Sigmoid colon (tissue), 7 donors: ENCODE data around the gene RHOT1. TPM values are rescaled to one million over a fixed set of nuclear protein-coding genes. Genes with fewer than 3 reads are reported as not detected.
"Not testable (repeated sequence)": the region's sequence is repeated elsewhere in the genome, so short reads cannot be mapped to it uniquely, and the experiment has no call there.

Experiments used
- DNase-seq: peaks from one replicate; pipeline ENCODE4 v3.0.0-alpha.2; 2019
- H3K27ac ChIP-seq, 4 donors: fragments of 200-600 bp; sonication (generic); one replicate each; pipeline ENCODE4 v1.5.1; 2016 to 2019; ENCODE audit warnings: mild to moderate bottlenecking in 1 of 4
- H3K27me3 ChIP-seq, 3 donors: fragments of 200-600 bp; sonication (generic); one replicate each; pipeline ENCODE4 v1.5.1; 2019; ENCODE audit warnings: mild to moderate bottlenecking in 1 of 3
- H3K36me3 ChIP-seq, 4 donors: fragments of 200-600 bp; sonication (generic); one replicate each; pipeline ENCODE4 v1.5.1; 2016 to 2019
- H3K4me1 ChIP-seq, 4 donors: fragments of 200-600 bp; sonication (generic); one replicate each; pipeline ENCODE4 v1.5.1; 2017 to 2019
- H3K4me3 ChIP-seq, 4 donors: fragments of 200-600 bp; sonication (generic); one replicate each; pipeline ENCODE4 v1.5.1; 2017 to 2019; ENCODE audit warnings: mild to moderate bottlenecking in 2 of 4, moderate library complexity in 1 of 4
- H3K9me3 ChIP-seq, 4 donors: fragments of 200-600 bp in 3 of 4; sonication (generic) in 3 of 4; one replicate each; pipeline versions ENCODE4 v1.5.1 to v1.6.1; 2013 to 2019
- CTCF ChIP-seq, 4 experiments: fragments of 450-650 bp in 3 of 4; fragments of 200-600 bp in 1 of 4; IDR thresholded peaks; one replicate each; pipeline ENCODE4 v1.5.1; 2016 to 2019; ENCODE audit warnings: antibody characterized with exemption in 4 of 4, mild to moderate bottlenecking in 3 of 4, moderate library complexity in 2 of 4
- EP300 ChIP-seq, 4 donors: sonication (generic); formaldehyde crosslinking; IDR thresholded peaks; one replicate each; pipeline ENCODE4 v1.6.1; 2017; ENCODE audit warnings: antibody characterized with exemption in 4 of 4
- POLR2A ChIP-seq, 2 donors: fragments of 450-650 bp; IDR thresholded peaks; one replicate each; pipeline ENCODE4 v1.6.1; 2016; ENCODE audit warnings: antibody characterized with exemption in 2 of 2, mild to moderate bottlenecking in 2 of 2, moderate library complexity in 2 of 2
- POLR2AphosphoS5 ChIP-seq, 4 donors: sonication (generic); formaldehyde crosslinking; IDR thresholded peaks; one replicate each; pipeline ENCODE4 v1.6.1; 2017; ENCODE audit warnings: antibody characterized with exemption in 4 of 4
- WGBS, 2 donors: extraction: QIAGEN DNeasy Blood & Tissue Kit; methylation state at CpG; one replicate each; pipeline ENCODE4 v1.1.7; 2013; 5-methylcytosine and 5-hydroxymethylcytosine counted together
- intact Hi-C: fragments of 100-400 bp; cut with DNase I; formaldehyde crosslinking; loops from one replicate; pipeline ENCODE4 v1.15.1; 2023
- polyA plus RNA-seq, 3 donors: library from polyadenylated mRNA; stranded (reverse); fragments of 200-250 nt; gene quantifications; one replicate each; pipeline ENCODE4 v1.2.3, GENCODE V29; 2013
- total RNA-seq, 4 donors: library from RNA; depleted of rRNA; stranded (reverse); fragments of >200 nt; gene quantifications; one replicate each; pipeline ENCODE4 v1.1.0, GENCODE V29; 2016
- donor health status: healthy with polysubstance abuse.
- donor health status: Bipolar disorder and iron deficiency.
- donor health status: healthy.

RHOT1 gene
- total and polyA plus RNA-seq, 7 donors: 17.0 to 71.5 (median 48.9) TPM

- 94 to 96% methylated on average over 8 of the region's 8 CpGs for WGBS, 2 donors
- H3K9me3 ChIP-seq: no peaks in the 10 kb centered on the region
- TF ChIP-seq EP300 (IDR thresholded peaks at IDR 0.05): no peak
- no peak for TF ChIP-seq CTCF (IDR thresholded peaks at IDR 0.05)
- no peak for TF ChIP-seq POLR2AphosphoS5 (IDR thresholded peaks at IDR 0.05)
- TF ChIP-seq POLR2A (IDR thresholded peaks at IDR 0.05): no peak
- H3K27me3 ChIP-seq: no peaks in the 10 kb centered on the region
- H3K4me1 ChIP-seq: peaks cover 0 to 20% (median 12%) of the 10 kb centered on the region in 4 donors
- no peak for DNase-seq
- no peaks in the 10 kb centered on the region for H3K36me3 ChIP-seq
- H3K27ac ChIP-seq: peak overlapping the region; percentile 82 to 92 (median 86)
- H3K4me3 ChIP-seq: peak overlapping the region in 3 of 4 donors; percentile 54 to 64 (median 62)
- intact Hi-C loops: loop anchor here (5.0 kb wide), 1 partner anchor 119 kb away; the partner anchor contains the start of gene LRRC37B
Measured at GRCh38 chr17:32126746-32127145, 15.6 kb upstream of the RHOT1 start.

- intact Hi-C loops: loop anchor here (5.0 kb wide), 1 partner anchor 120 kb away; the partner anchor contains the start of gene LRRC37B
Measured at GRCh38 chr17:32127158-32127897, 15.0 kb upstream of the RHOT1 start.

GRCh38 chr17:32128470-32128869 is 13.8 kb upstream of the RHOT1 start:
- H3K27me3 ChIP-seq, H3K36me3 ChIP-seq, DNase-seq, H3K9me3 ChIP-seq: not testable (repeated sequence)
- intact Hi-C loops: loop anchor here (2.0 to 5.0 kb wide), 2 partner anchors 14 to 121 kb away; partner anchors contain the start of genes LRRC37B and RHOT1
- peaks cover 0 to 20% (median 12%) of the 10 kb centered on the region in 4 donors for H3K4me1 ChIP-seq
- peak overlapping the region in 3 of 4 donors; percentile 54 to 64 (median 62) for H3K4me3 ChIP-seq
- peak overlapping the region; percentile 82 to 92 (median 86) for H3K27ac ChIP-seq
- 23 to 61% methylated on average over 7 of the region's 7 CpGs for WGBS, 2 donors

More at GRCh38 chr17:32127158-32127897, 15.0 kb upstream of the RHOT1 start:
- Histone ChIP-seq H3K4me3 (peak overlapping the region; percentile 41 to 64 (median 58)), H3K4me1 (peaks cover 0 to 20% (median 12%) of the 10 kb centered on the region in 4 donors), H3K27ac (peak overlapping the region; percentile 82 to 92 (median 86)), H3K36me3 (no peaks in the 10 kb centered on the region), H3K27me3 (no peaks in the 10 kb centered on the region), H3K9me3 (no peaks in the 10 kb centered on the region)
- WGBS, 2 donors: 0 to 1% methylated on average over 25 of the region's 25 CpGs
- DNase-seq: peak; percentile 93
- TF ChIP-seq EP300 (IDR thresholded peaks at IDR 0.05) (no peak), CTCF (IDR thresholded peaks at IDR 0.05) (no peak), POLR2A (IDR thresholded peaks at IDR 0.05) (no peak), POLR2AphosphoS5 (IDR thresholded peaks at IDR 0.05) (peak; percentile 48 to 75 (median 69))

GRCh38 chr17:32135497-32136117 is 6.7 kb upstream of the RHOT1 start:
- not testable (repeated sequence) for H3K4me3 ChIP-seq, DNase-seq, H3K4me1 ChIP-seq, H3K27ac ChIP-seq, H3K27me3 ChIP-seq, H3K9me3 ChIP-seq, H3K36me3 ChIP-seq
- 58 to 62% methylated on average over 13 to 14 of the region's 14 CpGs for WGBS, 2 donors
- intact Hi-C loops: loop anchor here (10.0 kb wide), 1 partner anchor 71 kb away; no protein-coding TSS in a partner anchor
- peak in 1 of 4 experiments; percentile 21 for TF ChIP-seq CTCF (IDR thresholded peaks at IDR 0.05)

- TF ChIP-seq EP300 (IDR thresholded peaks at IDR 0.05): no peak
- TF ChIP-seq CTCF (IDR thresholded peaks at IDR 0.05): no peak
- no peak for TF ChIP-seq POLR2A (IDR thresholded peaks at IDR 0.05)
- no peak for TF ChIP-seq POLR2AphosphoS5 (IDR thresholded peaks at IDR 0.05)
- Histone ChIP-seq H3K9me3 (peaks cover 0 to 9% (median 0%) of the 10 kb centered on the region in 4 donors), H3K36me3 (no peaks in the 10 kb centered on the region), H3K4me1 (peaks cover 0 to 17% (median 8%) of the 10 kb centered on the region in 4 donors), H3K27ac (no peak overlapping the region), H3K4me3 (no peak overlapping the region), H3K27me3 (no peaks in the 10 kb centered on the region)
- intact Hi-C loops: loop anchor here (10.0 kb wide), 1 partner anchor 72 kb away; no protein-coding TSS in a partner anchor
- no peak for DNase-seq
- 81 to 89% methylated on average over 1 of the region's 1 CpG for WGBS, 2 donors
Measured at GRCh38 chr17:32136856-32137255, 5.4 kb upstream of the RHOT1 start.

- peaks cover 0 to 35% (median 21%) of the 10 kb centered on the region in 4 donors for H3K4me1 ChIP-seq
- not testable (repeated sequence) for H3K27me3 ChIP-seq, H3K27ac ChIP-seq, H3K9me3 ChIP-seq, H3K36me3 ChIP-seq, DNase-seq, H3K4me3 ChIP-seq
- intact Hi-C loops: loop anchor here (10.0 kb wide), 1 partner anchor 75 kb away; no protein-coding TSS in a partner anchor
- 82 to 91% methylated on average over 5 of the region's 5 CpGs for whole genome bisulfite sequencing, 2 donors
Measured at GRCh38 chr17:32139504-32139903, 2.8 kb upstream of the RHOT1 start.
